Tibial artery (tissue), 4 donors: Measurements from ENCODE around the gene TLCD3B.

Source experiments
- DNase-seq, 2 donors: peaks; one replicate each; pipeline ENCODE4 v3.0.0-alpha.2; 2019
- H3K27ac ChIP-seq, 2 donors: fragments of 200-600 bp; sonication (generic) in 1 of 2; 1 replicate in 1 of 2; 2 replicates in 1 of 2; pipeline ENCODE4 v1.5.1; 2018 to 2019; ENCODE audit warnings: mild to moderate bottlenecking in 1 of 2
- H3K27me3 ChIP-seq, 2 donors: fragments of 200-600 bp; sonication (generic) in 1 of 2; one replicate each; pipeline versions ENCODE4 v1.5.1 to v1.6.0; 2016 to 2019
- H3K36me3 ChIP-seq, 3 donors: fragments of 200-600 bp; sonication (generic) in 2 of 3; one replicate each; pipeline ENCODE4 v1.5.1; 2016 to 2019; ENCODE audit warnings: mild to moderate bottlenecking in 2 of 3
- H3K4me1 ChIP-seq, 4 donors: fragments of 200-600 bp; sonication (generic) in 2 of 4; 1 replicate in 3 of 4; 2 replicates in 1 of 4; pipeline ENCODE4 v1.5.1; 2016 to 2019
- H3K4me3 ChIP-seq, 2 donors: fragments of 200-600 bp; sonication (generic) in 1 of 2; 1 replicate in 1 of 2; 2 replicates in 1 of 2; pipeline ENCODE4 v1.5.1; 2018 to 2019; ENCODE audit warnings: mild to moderate bottlenecking in 2 of 2
- H3K9me3 ChIP-seq, 3 donors: fragments of 200-600 bp; sonication (generic) in 1 of 3; one replicate each; pipeline ENCODE4 v1.5.1; 2016 to 2019
- CTCF ChIP-seq, 2 experiments: fragments of 200-600 bp in 1 of 2; fragments of 450-650 bp in 1 of 2; IDR thresholded peaks; one replicate each; pipeline ENCODE4 v1.5.1; 2017 to 2019; ENCODE audit warnings: antibody characterized with exemption in 2 of 2, mild to moderate bottlenecking in 1 of 2, moderate library complexity in 1 of 2
- intact Hi-C: fragments of 100-400 bp; cut with DNase I; formaldehyde crosslinking; loops from one replicate; pipeline ENCODE4 v1.15.0; 2023; ENCODE audit warnings: low total_unique reads

Gene TLCD3B

GRCh38 chr16:30006659-30007377, 24.3 kb downstream of the TLCD3B start:
- H3K9me3 ChIP-seq: no peaks in the 10 kb centered on the region
- no peak overlapping the region for H3K27ac ChIP-seq
- intact Hi-C loops: loop anchor here (5.0 to 10.0 kb wide), 3 partner anchors 82 to 310 kb away; partner anchors contain the start of genes CDIPT and KCTD13
- peaks cover 0 to 29% (median 9%) of the 10 kb centered on the region in 3 donors for H3K36me3 ChIP-seq
- no peak overlapping the region for H3K4me3 ChIP-seq
- no peak for TF ChIP-seq CTCF (IDR thresholded peaks at IDR 0.05)
- peaks cover 4 to 56% of the 10 kb centered on the region in 2 donors for H3K27me3 ChIP-seq
- H3K4me1 ChIP-seq: peaks cover 0 to 28% (median 16%) of the 10 kb centered on the region in 4 donors
- no peak for DNase-seq

GRCh38 chr16:30006095-30006473, 25.0 kb downstream of the TLCD3B start:
- H3K27ac ChIP-seq: no peak overlapping the region
- peaks cover 0 to 36% (median 16%) of the 10 kb centered on the region in 3 donors for H3K36me3 ChIP-seq
- no peaks in the 10 kb centered on the region for H3K9me3 ChIP-seq
- TF ChIP-seq CTCF (IDR thresholded peaks at IDR 0.05): no peak
- H3K4me3 ChIP-seq: no peak overlapping the region
- peaks cover 0 to 49% of the 10 kb centered on the region in 2 donors for H3K27me3 ChIP-seq
- intact Hi-C loops: loop anchor here (5.0 to 10.0 kb wide), 3 partner anchors 81 to 309 kb away; partner anchors contain the start of genes CDIPT and KCTD13
- no peak for DNase-seq
- H3K4me1 ChIP-seq: peaks cover 0 to 20% (median 9%) of the 10 kb centered on the region in 4 donors

- TF ChIP-seq CTCF (IDR thresholded peaks at IDR 0.05): peak; percentile 68 to 76
- no peak overlapping the region for H3K27ac ChIP-seq
- no peaks in the 10 kb centered on the region for H3K9me3 ChIP-seq
- no peak for DNase-seq
- H3K36me3 ChIP-seq: peaks cover 0 to 42% (median 22%) of the 10 kb centered on the region in 3 donors
- intact Hi-C loops: loop anchor here (5.0 to 10.0 kb wide), 3 partner anchors 81 to 308 kb away; partner anchors contain the start of genes CDIPT and KCTD13
- H3K4me1 ChIP-seq: peaks cover 0 to 15% (median 4%) of the 10 kb centered on the region in 4 donors
- no peak overlapping the region for H3K4me3 ChIP-seq
- peaks cover 0 to 43% of the 10 kb centered on the region in 2 donors for H3K27me3 ChIP-seq
Measured at GRCh38 chr16:30005341-30006094, 25.6 kb downstream of the TLCD3B start.

GRCh38 chr16:30004811-30005242, 26.2 kb downstream of the TLCD3B start:
- no peak for DNase-seq
- H3K27me3 ChIP-seq: peaks cover 0 to 36% of the 10 kb centered on the region in 2 donors
- H3K9me3 ChIP-seq: no peaks in the 10 kb centered on the region
- intact Hi-C loops: loop anchor here (5.0 to 10.0 kb wide), 3 partner anchors 80 to 308 kb away; partner anchors contain the start of genes CDIPT and KCTD13
- H3K4me1 ChIP-seq: peaks cover 0 to 8% (median under 1%) of the 10 kb centered on the region in 4 donors
- no peak overlapping the region for H3K4me3 ChIP-seq
- H3K27ac ChIP-seq: no peak overlapping the region
- no peak for TF ChIP-seq CTCF (IDR thresholded peaks at IDR 0.05)
- peaks cover 0 to 49% (median 29%) of the 10 kb centered on the region in 3 donors for H3K36me3 ChIP-seq

GRCh38 chr16:30004424-30004776, 26.7 kb downstream of the TLCD3B start:
- no peaks in the 10 kb centered on the region for H3K9me3 ChIP-seq
- no peak overlapping the region for H3K4me3 ChIP-seq
- peaks cover 0 to 32% of the 10 kb centered on the region in 2 donors for H3K27me3 ChIP-seq
- intact Hi-C loops: loop anchor here (10.0 kb wide), 1 partner anchor 80 kb away; the partner anchor contains the start of gene KCTD13
- H3K4me1 ChIP-seq: peaks cover 0 to 4% (median 0%) of the 10 kb centered on the region in 4 donors
- no peak overlapping the region for H3K27ac ChIP-seq
- no peak for DNase-seq
- peaks cover 0 to 53% (median 33%) of the 10 kb centered on the region in 3 donors for H3K36me3 ChIP-seq
- no peak for TF ChIP-seq CTCF (IDR thresholded peaks at IDR 0.05)
